Endothelial cell (in vitro differentiated cells): ENCODE data around the gene CHST8. TPM values are rescaled to one million over a fixed set of nuclear protein-coding genes. Genes with fewer than 3 reads are reported as not detected.

Experiments used
- DNase-seq: peaks from one replicate; pipeline ENCODE4 v3.0.0; 2021; ENCODE audit warnings: low spot score
- H3K27ac Mint-ChIP-seq: one replicate; pipeline ENCODE4 v1.8.0; 2021; ENCODE audit warnings: mixed read lengths, inconsistent platforms; ENCODE audit not compliant: unreplicated experiment
- H3K27me3 Mint-ChIP-seq: one replicate; pipeline ENCODE4 v1.8.0; 2021; ENCODE audit warnings: mild to moderate bottlenecking, moderate library complexity, mixed read lengths, inconsistent platforms; ENCODE audit not compliant: unreplicated experiment
- H3K36me3 Mint-ChIP-seq: one replicate; pipeline ENCODE4 v1.8.0; 2021; ENCODE audit warnings: mild to moderate bottlenecking, low read depth, mixed read lengths, inconsistent platforms; ENCODE audit not compliant: unreplicated experiment
- H3K4me1 Mint-ChIP-seq: one replicate; pipeline ENCODE4 v1.8.0; 2021; ENCODE audit warnings: mild to moderate bottlenecking, mixed read lengths, inconsistent platforms; ENCODE audit not compliant: unreplicated experiment
- H3K4me3 Mint-ChIP-seq: one replicate; pipeline ENCODE4 v1.8.0; 2021; ENCODE audit warnings: mild to moderate bottlenecking, mixed read lengths, inconsistent platforms; ENCODE audit not compliant: unreplicated experiment
- H3K9me3 Mint-ChIP-seq: one replicate; pipeline ENCODE4 v1.8.0; 2021; ENCODE audit warnings: mixed read lengths, inconsistent platforms; ENCODE audit not compliant: unreplicated experiment
- CTCF ChIP-seq: fragments of 200-600 bp; sonication (generic); IDR thresholded peaks from one replicate; pipeline ENCODE4 v1.5.0; 2021; ENCODE audit warnings: antibody characterized with exemption; ENCODE audit not compliant: unreplicated experiment
- total RNA-seq: library from RNA; stranded (reverse); fragmentation: NEBNext Ultra II Directional; extraction: Animal tissue kit (Norgen Biotek cat#: 25700); gene quantifications from one replicate; pipeline ENCODE4 v1.2.1, GENCODE V29; 2021; ENCODE audit not compliant: unreplicated experiment

CHST8 gene
- total RNA-seq, 1 donor from 2014 or later, result 0.54 TPM

DNA sequence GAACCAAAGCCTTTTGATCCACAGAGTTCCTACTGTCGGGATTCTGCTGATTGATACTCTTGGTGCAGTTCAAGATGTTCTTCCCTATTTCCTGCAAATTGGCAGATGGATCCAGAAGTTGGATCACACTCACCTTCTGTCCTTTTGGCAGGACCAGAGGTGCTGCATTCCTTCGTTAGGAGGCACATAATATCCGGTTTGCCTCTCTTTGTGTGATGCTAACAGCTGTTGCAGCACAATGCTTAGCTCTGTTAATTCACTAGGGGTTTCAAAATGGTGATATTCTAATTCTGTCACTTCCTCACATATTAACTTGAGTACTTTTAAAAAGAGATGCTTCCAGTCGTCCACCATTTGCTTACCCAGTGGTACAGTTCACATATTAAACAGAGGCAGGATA lies 15.2 kb upstream of the CHST8 start:
- H3K4me3 Mint-ChIP-seq, result no peak overlapping the region

DNA sequence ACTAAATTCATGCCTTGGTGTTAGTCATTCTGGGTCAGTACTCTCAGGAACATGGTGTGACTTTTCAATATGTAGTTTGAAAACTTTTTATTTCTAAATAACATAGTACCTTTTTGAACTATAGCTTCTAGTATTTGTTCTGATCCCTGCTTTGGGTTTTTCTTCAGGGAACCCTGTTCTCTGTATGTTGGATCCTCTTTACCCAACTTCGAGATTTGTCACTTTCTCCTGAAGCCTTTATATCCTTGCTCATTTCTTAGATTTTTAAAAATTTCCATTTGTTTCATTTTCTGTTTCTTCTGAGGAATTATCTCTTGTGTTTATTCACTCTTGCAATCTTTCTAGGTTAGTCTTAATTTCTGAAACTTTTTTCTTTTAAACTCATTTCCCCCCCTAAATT lies 12.4 kb upstream of the CHST8 start:
- Mint-ChIP-seq H3K4me3 (no peak overlapping the region), H3K9me3 (no peaks in the 10 kb centered on the region), H3K27ac (no peak overlapping the region), H3K27me3 (no peaks in the 10 kb centered on the region), H3K4me1 (no peaks in the 10 kb centered on the region), H3K36me3 (no peaks in the 10 kb centered on the region)
- DNase-seq, result no peak
- TF ChIP-seq CTCF, result no peak

More for the DNA sequence above, 15.2 kb upstream of the CHST8 start:
- no peaks in the 10 kb centered on the region for H3K4me1 Mint-ChIP-seq
- no peak overlapping the region for H3K27ac Mint-ChIP-seq
- H3K9me3 Mint-ChIP-seq, result peaks cover 6% of the 10 kb centered on the region
- DNase-seq, result no peak
- peaks cover 9% of the 10 kb centered on the region for H3K27me3 Mint-ChIP-seq
- TF ChIP-seq CTCF, result no peak
- H3K36me3 Mint-ChIP-seq, result peaks cover 8% of the 10 kb centered on the region

DNA sequence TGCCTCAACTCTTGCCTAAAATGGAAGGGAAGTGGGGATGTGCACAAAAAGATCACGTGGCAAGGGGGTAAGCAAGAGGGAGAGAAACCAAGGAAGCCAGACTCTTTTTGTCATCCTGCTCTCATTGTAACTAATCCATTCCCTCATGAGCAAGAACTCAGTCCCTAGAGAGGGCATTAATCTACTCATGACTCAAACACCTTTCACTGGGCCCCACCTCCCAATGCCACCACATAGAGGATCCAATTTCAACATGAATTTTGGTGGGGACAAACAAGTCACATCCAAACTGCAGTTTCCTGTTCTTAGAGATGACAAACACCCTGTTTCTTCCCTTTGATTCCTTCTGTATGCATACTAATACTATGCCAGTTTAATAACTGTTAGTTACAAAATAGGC lies 11.2 kb upstream of the CHST8 start:
- TF ChIP-seq CTCF, result no peak
- Mint-ChIP-seq H3K27ac (no peak overlapping the region), H3K4me3 (no peak overlapping the region), H3K9me3 (no peaks in the 10 kb centered on the region), H3K36me3 (no peaks in the 10 kb centered on the region), H3K4me1 (no peaks in the 10 kb centered on the region), H3K27me3 (peaks cover 3% of the 10 kb centered on the region)
- DNase-seq, result no peak

- H3K9me3 Mint-ChIP-seq, result no peaks in the 10 kb centered on the region
- no peak overlapping the region for H3K4me3 Mint-ChIP-seq
- TF ChIP-seq CTCF, result no peak
- DNase-seq, result no peak
- H3K27ac Mint-ChIP-seq, result no peak overlapping the region
- no peaks in the 10 kb centered on the region for H3K4me1 Mint-ChIP-seq
- H3K27me3 Mint-ChIP-seq, result peaks cover 3% of the 10 kb centered on the region
- H3K36me3 Mint-ChIP-seq, result no peaks in the 10 kb centered on the region
Measured at GRCh38 chr19:33612928-33613619, 8.7 kb upstream of the CHST8 start.

- Mint-ChIP-seq H3K4me1 (no peaks in the 10 kb centered on the region), H3K36me3 (no peaks in the 10 kb centered on the region), H3K4me3 (no peak overlapping the region), H3K27me3 (peaks cover 3% of the 10 kb centered on the region), H3K27ac (no peak overlapping the region), H3K9me3 (no peaks in the 10 kb centered on the region)
- DNase-seq, result no peak
- TF ChIP-seq CTCF, result no peak
Measured at GRCh38 chr19:33613620-33614000, 8.1 kb upstream of the CHST8 start.
